ENCODE results near the gene TBC1D16. TPM values are rescaled to one million over a fixed set of nuclear protein-coding genes. Genes with fewer than 3 reads are reported as not detected.

Gene TBC1D16
- total RNA-seq, 1 experiment from 2014 or later = 85.8 TPM

GRCh38 chr17:79952901-79953300 is 82.8 kb downstream of the TBC1D16 start:
- no peaks in the 10 kb centered on the region; the same call in 1 of the 2 replicates for H3K27me3 Mint-ChIP-seq (ENCODE audit: low read depth)

More at GRCh38 chr17:79952901-79953300, 82.8 kb downstream of the TBC1D16 start:
- Histone ChIP-seq H3K14ac (ENCODE audit: insufficient read depth, low read length) (no peak overlapping the region), H4K8ac (replicated peaks; ENCODE audit: insufficient read length, low read depth, low read length) (no peak overlapping the region), H3K18ac (ENCODE audit: insufficient read length, low read depth, low read length) (no peak overlapping the region), H2BK12ac (ENCODE audit: insufficient read length, low read depth, low read length) (no peak overlapping the region), H3K27ac (ENCODE audit: insufficient read length, low read depth, low read length) (no peak overlapping the region), H4K91ac (ENCODE audit: insufficient read length, low read depth, low read length) (no peak overlapping the region), H2AFZ (ENCODE audit: low read length) (no peak overlapping the region), H3K4ac (ENCODE audit: low read depth, low read length) (no peak overlapping the region), H2AK5ac (ENCODE audit: insufficient read length, low read length) (no peak overlapping the region), H3K23ac (ENCODE audit: insufficient read length, low read depth, low read length) (no peak overlapping the region), H3K9me3 (ENCODE audit: control insufficient read depth, low read depth, low read length) (no peaks in the 10 kb centered on the region), H4K20me1 (ENCODE audit: control insufficient read depth, insufficient read depth, insufficient read length) (no peaks in the 10 kb centered on the region), H3K79me2 (ENCODE audit: insufficient read depth, low read length) (no peaks in the 10 kb centered on the region; the same call in 1 of the 2 replicates), H3K23me2 (ENCODE audit: insufficient read length, low read depth, low read length, poor library complexity, severe bottlenecking) (peaks cover 13% of the 10 kb centered on the region), H3K27me3 (ENCODE audit: insufficient read depth, low read length) (no peaks in the 10 kb centered on the region), H3K4me2 (ENCODE audit: insufficient read depth, insufficient read length, low read length) (no peak overlapping the region), H4K5ac (ENCODE audit: insufficient read length, low read depth, low read length) (no peak overlapping the region), H3K4me1 (ENCODE audit: insufficient read depth, low read length) (peaks cover 3% of the 10 kb centered on the region; the same call in 1 of the 2 replicates), H2BK5ac (ENCODE audit: insufficient read length, low read length) (no peak overlapping the region), H3K79me1 (ENCODE audit: insufficient read depth, low read depth, low read length, poor library complexity, severe bottlenecking) (no peaks in the 10 kb centered on the region), H3K9ac (ENCODE audit: extremely low read depth, insufficient read length, low read length) (no peak overlapping the region), H2BK15ac (ENCODE audit: low read depth, low read length) (no peak overlapping the region), H3K56ac (ENCODE audit: insufficient read length, low read depth, low read length) (no peak overlapping the region), H3T11ph (ENCODE audit: low read length) (no peak overlapping the region), H2BK20ac (ENCODE audit: low read depth, low read length, poor library complexity, severe bottlenecking) (no peak overlapping the region), H2BK120ac (ENCODE audit: low read depth, low read length, poor library complexity, severe bottlenecking) (no peak overlapping the region)
- Mint-ChIP-seq H3K4me1 (peaks cover 72 to 90% of the 10 kb centered on the region in 2 experiments), H3K9me3 (peaks cover 0 to 4% of the 10 kb centered on the region in 2 experiments; a peak in 1 of 5 replicates), H3K4me3 (no peak overlapping the region), H3K27ac (peak overlapping the region in 1 of 3 experiments; percentile 66; a peak in 1 of 7 replicates), H3K36me3 (ENCODE audit: insufficient read depth in 1 of 3, low read depth in 3 of 3) (peaks cover 9 to 10% (median 9%) of the 10 kb centered on the region in 3 experiments; a peak in 6 of 7 replicates)
- no peak for DNase-seq
- WGBS (ENCODE audit: extremely low coverage, insufficient read length, low lambda C conversion rate) = no CpG with 5 or more reads among the region's 8 CpGs
- no peak for TF ChIP-seq CTCF (conservative IDR thresholded peaks at IDR 0.05)
